ENCODE data around the gene ATP2B1. TPM values are rescaled to one million over a fixed set of nuclear protein-coding genes. Genes with fewer than 3 reads are reported as not detected.

The ATP2B1 gene
- total RNA-seq, 2 donors from 2014 or later = 14.5 to 18.2 TPM

DNA sequence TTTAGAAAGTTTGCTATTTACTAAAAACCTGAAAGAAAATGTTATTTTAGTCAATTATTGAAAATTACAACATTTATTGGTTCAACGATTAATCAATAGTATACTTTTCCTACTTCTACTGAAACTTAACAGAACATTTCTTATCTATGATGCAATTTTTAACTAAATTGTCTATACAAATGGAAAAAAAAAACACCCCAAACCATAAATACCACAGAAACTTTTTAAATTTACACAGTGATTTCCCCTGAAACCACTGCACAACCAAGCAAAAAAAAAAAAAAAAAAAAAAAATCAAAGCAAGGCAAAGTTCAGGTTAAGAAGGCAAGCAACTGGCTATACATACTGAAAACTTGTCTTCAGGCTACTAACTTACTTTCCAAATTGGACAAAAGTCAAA lies 110.9 kb downstream of the ATP2B1 start:
- peaks cover 12 to 37% of the 10 kb centered on the region in 2 donors for H3K36me3 Mint-ChIP-seq
- peak overlapping the region in 1 of 2 donors; percentile 95 for H3K27ac Mint-ChIP-seq
- no peaks in the 10 kb centered on the region for H3K9me3 Mint-ChIP-seq
- ATAC-seq = peak; percentile 26 to 80
- DNase-seq (ENCODE audit: low spot score in 2 of 2) = no peak

DNA sequence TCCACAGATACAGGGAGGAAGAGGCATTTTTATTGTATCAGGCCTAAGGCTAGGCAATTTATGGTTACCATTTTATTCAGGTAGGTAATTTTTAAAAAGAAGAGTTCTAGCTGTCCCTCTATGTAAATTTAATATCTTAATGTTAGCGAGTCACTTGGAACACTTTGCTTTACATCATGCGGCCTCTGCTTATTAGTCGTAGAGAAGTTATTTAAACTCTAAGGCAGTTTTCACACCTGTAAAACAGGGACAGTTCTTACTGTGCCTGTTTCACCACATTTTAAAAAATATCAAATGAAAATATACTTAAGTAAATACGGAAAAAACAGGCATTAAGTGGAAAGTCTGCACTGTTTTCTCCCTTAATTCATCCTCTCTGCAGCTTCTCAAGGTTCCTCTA lies 111.4 kb downstream of the ATP2B1 start:
- Mint-ChIP-seq H3K27ac (no peak overlapping the region), H3K9me3 (no peaks in the 10 kb centered on the region), H3K36me3 (peaks cover 12 to 35% of the 10 kb centered on the region in 2 donors)
- DNase-seq (ENCODE audit: low spot score in 2 of 2) (no peak), ATAC-seq (peak; percentile 24 to 55)

DNA sequence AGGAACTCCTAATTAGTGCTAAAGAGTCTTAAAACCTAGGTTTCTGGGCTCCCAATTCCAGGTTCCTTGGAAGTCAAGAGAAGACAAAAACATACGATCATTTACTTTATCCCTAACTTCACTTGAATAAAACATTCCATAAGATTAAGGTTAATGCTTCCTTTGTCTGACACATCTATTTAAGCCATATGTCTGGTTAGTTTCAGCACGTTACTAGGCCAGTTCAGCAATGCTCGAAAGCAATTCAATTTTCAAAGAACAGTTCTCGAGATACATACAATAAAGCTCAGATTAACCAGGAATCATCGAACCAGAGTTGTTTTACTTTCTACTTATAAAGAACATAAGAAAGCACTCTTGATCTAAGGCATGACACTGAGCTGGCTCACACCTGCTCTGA lies 114.8 kb downstream of the ATP2B1 start:
- H3K9me3 Mint-ChIP-seq = no peaks in the 10 kb centered on the region
- DNase-seq (ENCODE audit: low spot score in 2 of 2) (no peak), ATAC-seq (no peak)
- H3K27ac Mint-ChIP-seq = no peak overlapping the region
- peaks cover 19 to 22% of the 10 kb centered on the region in 2 donors for H3K36me3 Mint-ChIP-seq

DNA sequence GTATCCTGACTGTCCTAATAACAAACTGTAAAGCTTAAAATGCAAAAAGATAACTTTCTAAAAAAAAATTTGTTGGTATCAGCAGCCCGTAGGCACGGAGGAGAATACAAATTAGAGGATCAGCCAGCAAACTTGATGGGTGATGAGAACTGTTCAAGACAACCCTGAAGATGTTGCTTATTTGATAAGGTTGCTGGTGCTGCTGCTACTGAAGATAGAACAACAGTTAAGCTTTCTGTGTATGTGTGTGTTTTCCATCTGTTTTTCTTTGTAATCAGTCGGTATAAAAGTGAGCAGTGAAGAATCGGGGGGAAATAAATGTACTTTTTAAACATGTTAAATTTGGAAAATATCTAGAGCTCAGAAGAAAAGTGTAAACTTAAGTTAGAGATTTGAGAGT lies 115.4 kb downstream of the ATP2B1 start:
- Mint-ChIP-seq H3K9me3 (no peaks in the 10 kb centered on the region), H3K36me3 (peaks cover 13 to 18% of the 10 kb centered on the region in 2 donors), H3K27ac (no peak overlapping the region)
- DNase-seq (ENCODE audit: low spot score in 2 of 2) (no peak), ATAC-seq (no peak)

DNA sequence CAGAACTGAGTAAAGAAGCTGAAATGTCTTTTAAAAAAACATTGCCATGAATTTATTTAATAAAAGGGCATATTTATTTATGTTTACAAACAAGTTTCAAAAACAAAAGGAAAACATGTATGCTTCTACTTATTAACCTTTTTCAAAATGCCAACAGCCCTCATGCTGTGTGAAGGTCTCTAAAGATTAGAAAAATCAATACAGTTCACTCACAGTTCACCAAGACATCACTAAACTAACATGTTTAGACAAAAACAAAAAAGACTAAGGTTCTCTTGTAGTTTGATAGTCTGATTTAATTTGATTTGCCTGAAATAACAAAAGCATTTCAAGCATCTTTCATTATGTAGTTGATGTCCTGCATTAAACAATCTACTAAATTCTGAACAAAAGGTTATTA lies 118.9 kb downstream of the ATP2B1 start:
- no peaks in the 10 kb centered on the region for H3K9me3 Mint-ChIP-seq
- H3K36me3 Mint-ChIP-seq = peaks cover 6 to 17% of the 10 kb centered on the region in 2 donors
- DNase-seq (ENCODE audit: low spot score in 2 of 2) = no peak
- H3K27ac Mint-ChIP-seq = no peak overlapping the region
- no peak for ATAC-seq

DNA sequence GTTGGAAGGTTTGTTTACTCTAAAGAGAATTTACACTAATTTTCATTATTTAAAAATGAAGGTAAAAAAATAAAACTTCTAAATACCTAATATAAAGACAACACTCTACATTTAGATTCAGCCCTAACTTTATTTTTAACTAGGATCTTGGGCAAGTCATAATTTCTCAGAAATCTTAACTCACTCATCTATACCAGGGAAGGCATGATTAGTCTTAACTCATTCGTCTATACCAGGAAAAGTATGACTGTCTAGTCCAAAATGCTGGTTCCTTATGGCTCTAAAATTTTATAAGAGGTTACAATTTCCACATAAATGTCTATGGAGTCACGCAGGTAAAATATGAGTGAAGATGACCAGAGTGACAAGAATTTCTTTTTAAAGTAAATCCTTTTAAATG lies 130.1 kb downstream of the ATP2B1 start:
- no peaks in the 10 kb centered on the region for H3K36me3 Mint-ChIP-seq
- DNase-seq (ENCODE audit: low spot score in 2 of 2) (no peak), ATAC-seq (no peak)
- H3K9me3 Mint-ChIP-seq = no peaks in the 10 kb centered on the region
- H3K27ac Mint-ChIP-seq = no peak overlapping the region

DNA sequence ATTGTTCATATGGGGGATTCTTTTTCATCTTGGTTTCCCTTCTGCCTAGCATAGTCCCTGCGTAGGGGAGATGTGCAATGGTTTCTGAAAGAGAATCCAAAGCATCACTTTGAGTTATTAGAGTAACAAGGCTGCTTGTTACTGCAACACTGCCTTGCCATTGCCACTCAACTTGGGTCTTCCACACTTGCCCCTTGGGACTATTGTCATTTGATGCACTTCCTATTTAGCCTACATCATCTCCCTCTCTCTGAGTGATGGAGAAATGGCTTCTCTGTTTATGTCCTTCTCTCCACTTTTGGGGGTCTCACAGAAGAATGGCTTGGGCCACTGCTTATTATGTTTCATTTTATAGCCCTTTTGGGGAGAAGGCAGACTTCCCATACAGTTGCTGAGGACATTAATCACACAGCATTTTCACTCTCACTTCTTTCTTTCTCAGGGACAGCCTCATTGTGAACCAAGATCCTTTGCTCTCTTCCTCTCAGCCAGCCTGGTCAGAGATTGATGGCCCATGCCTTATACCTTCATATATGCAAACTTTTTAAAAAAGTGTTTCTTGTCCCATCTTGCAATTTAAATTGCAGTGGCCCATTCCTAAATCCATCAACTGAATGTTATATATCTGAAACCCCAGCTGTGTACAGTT lies 131.9 kb downstream of the ATP2B1 start:
- no peaks in the 10 kb centered on the region for H3K36me3 Mint-ChIP-seq
- no peak for ATAC-seq
- H3K9me3 Mint-ChIP-seq = no peaks in the 10 kb centered on the region
- peak overlapping the region in 1 of 2 donors; percentile 51 for H3K27ac Mint-ChIP-seq
- no peak for DNase-seq (ENCODE audit: low spot score in 2 of 2)

DNA sequence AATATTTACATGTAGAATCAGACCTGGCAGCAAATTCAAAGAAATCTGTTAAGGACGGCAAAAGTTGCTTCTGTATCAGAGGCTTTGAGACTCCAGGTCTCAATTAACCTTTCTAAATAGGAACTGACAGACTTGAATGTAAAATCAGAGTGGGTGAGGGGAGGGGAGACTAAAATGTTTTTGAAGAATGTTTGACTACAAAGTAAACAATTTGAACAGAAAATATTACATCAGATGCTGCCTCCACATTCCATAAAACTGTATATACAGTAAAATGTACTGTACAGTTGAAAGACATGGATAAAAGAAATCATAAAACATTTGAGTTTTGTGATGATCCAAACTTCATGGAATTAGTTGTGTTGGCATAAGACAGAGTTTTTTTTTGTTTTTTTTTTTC lies 133.3 kb downstream of the ATP2B1 start:
- DNase-seq (ENCODE audit: low spot score in 2 of 2) = no peak
- ATAC-seq = no peak
- Mint-ChIP-seq H3K9me3 (no peaks in the 10 kb centered on the region), H3K36me3 (no peaks in the 10 kb centered on the region), H3K27ac (no peak overlapping the region)

DNA sequence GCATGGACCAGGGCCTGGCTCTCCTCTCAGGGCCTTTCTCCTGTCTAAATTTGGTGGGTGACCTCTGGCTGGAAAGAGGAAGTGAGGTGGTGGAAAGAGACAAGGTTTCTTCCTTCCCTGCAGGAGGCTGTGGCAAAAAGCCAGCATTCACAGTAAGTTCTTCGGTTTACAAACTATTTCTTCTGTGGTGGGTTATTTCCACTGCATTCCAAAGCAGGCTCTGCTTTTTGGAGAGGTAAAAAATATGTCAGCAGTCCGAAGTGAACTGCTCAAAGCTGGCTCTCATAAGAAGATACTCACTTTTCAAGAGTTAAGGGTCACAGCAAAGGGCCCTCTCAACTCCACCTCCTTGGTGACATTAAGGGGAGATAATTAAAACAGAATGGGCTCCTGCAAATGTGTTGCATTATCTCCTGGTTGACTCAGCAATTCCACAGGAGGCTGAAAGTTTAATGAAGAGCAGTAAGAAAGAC lies 133.9 kb downstream of the ATP2B1 start:
- DNase-seq (ENCODE audit: low spot score in 2 of 2) (no peak), ATAC-seq (no peak)
- Mint-ChIP-seq H3K9me3 (no peaks in the 10 kb centered on the region), H3K36me3 (no peaks in the 10 kb centered on the region), H3K27ac (no peak overlapping the region)

DNA sequence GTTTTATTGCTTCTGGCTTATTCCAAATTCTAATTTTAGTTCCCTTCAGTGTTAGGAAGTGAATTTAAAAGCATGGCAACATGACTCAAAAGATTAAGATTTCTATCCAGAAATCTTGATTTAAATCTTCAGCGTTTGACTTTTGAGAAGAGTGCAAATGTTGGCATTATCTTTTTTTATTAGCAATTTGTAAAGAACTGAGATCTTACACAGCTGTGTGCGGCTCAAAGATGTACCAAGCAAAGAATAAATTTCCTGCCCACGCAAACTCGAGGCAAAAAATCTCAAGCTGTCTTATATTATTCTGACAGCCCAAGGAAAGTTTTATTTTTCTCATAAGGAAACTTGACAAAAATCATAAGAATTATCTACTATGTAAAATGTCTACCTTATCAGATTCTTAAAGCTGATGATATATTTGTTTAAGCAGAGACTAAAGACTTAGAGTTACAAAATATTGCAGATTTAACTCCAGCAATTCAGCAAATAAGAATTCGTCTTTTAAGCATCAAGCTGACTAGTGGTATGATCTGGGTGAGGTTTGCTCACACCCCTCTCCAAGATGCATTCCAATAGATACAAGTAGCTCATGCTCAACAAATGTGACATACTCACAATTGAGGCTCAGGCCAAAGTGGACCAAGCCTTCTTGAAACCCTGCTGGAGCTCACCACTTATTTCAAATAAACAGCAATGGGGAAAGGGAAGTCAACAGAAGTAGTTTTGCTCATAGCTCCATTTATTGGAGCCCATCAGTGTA lies 135.4 kb downstream of the ATP2B1 start:
- no peak overlapping the region for H3K27ac Mint-ChIP-seq
- no peaks in the 10 kb centered on the region for H3K9me3 Mint-ChIP-seq
- ATAC-seq (no peak), DNase-seq (ENCODE audit: low spot score in 2 of 2) (no peak)
- no peaks in the 10 kb centered on the region for H3K36me3 Mint-ChIP-seq

DNA sequence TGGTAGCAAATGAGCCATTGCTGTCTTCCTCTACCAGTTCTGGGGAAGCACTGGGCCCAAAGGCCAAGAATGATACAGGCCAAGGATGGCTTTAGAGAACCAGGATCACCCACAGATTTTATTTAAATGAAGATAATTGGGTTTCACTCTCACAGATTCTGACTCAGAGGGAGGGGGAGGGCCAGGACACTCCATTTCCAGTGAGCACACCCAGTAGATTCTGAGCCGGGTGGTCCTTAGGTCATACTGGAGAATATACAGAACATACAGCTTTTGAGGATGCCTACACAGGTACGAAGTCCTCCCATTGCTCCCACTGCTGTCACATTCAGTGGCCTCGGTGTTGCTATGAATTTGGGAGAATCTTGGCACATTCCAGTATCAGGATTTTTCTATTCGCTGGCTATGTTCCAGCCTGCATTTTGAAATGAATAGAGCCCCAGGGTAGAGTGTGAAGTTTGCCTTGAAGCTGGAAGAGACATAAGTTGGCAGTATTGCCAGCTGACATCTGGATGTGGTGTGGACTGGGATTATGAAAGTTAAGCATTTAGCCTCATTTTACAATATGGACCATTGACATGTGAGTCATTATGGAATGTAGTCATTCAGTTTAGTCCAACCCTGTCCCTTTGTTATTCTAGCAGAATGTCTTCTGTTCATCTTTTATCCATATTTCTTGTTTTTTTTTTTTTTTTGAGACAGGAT lies 137.0 kb downstream of the ATP2B1 start:
- Mint-ChIP-seq H3K27ac (no peak overlapping the region), H3K9me3 (no peaks in the 10 kb centered on the region), H3K36me3 (no peaks in the 10 kb centered on the region)
- no peak for DNase-seq (ENCODE audit: low spot score in 2 of 2)
- no peak for ATAC-seq

DNA sequence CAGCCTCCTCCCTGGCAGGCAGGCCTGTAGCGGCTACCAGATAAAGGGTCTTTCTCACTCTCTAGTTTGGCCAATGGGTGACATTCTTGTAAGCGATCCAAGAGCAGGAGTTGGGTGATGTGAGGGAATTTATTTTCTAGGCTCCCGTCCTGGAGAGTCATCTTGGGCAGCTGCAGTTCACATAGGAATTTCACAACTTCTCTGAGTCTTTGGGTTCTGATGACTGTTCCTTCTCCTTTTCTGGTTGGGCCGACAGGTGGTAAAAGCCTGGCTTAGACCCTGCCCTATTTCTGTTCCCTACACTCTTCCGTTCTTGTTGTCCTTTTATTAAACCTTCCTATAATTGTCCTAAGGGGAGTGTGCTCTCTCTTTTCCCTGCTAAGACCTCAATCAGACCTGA lies 140.2 kb downstream of the ATP2B1 start:
- H3K27ac Mint-ChIP-seq = no peak overlapping the region
- H3K36me3 Mint-ChIP-seq = no peaks in the 10 kb centered on the region
- no peaks in the 10 kb centered on the region for H3K9me3 Mint-ChIP-seq
- DNase-seq (ENCODE audit: low spot score in 2 of 2) = no peak
- ATAC-seq = no peak

DNA sequence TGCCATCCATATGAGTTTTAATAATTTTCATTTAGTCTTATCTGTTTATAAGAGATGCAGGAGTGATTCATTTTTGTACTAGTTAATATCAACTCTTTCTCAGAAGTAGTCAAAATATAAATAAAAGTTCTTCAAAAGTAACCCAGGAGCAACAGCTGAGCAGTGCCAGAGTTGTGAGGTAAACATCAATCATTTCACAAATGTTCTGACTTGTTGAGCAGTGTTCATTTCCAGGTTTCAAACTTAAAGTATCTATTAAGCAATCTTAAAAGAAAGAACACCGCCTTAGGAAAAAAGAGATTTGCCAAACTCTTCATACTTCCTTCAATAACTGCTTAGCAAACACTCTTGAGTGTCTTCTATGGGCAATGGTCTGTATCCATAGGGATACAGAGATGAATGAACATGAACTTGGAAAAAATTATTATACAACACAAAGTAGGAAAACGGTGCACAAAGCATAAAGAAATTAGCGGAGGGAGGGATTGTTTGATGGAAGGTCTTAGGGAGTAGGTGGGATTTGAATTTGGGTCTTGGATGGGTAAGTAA lies 140.9 kb downstream of the ATP2B1 start:
- DNase-seq (ENCODE audit: low spot score in 2 of 2) = no peak
- H3K9me3 Mint-ChIP-seq = no peaks in the 10 kb centered on the region
- no peak for ATAC-seq
- no peak overlapping the region for H3K27ac Mint-ChIP-seq
- H3K36me3 Mint-ChIP-seq = no peaks in the 10 kb centered on the region

DNA sequence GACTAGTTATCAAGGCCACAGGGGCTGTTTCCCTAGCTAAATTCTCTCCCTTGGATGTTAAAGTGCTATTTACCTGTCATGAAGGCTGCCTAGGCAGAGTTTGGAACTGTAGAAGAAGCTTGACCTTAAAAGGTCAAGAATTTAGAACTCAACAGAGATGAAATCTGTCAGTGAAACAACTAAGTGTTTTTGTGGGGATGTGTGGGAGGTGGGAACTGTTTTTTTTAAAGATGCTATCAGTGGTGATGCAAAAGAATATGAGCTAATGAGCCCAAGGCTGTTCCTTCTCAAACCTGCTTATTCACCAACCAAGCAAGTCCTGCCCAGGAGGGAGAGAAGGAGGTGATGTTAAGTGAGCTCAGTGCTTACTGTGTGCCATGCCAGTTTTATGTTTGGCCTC lies 142.0 kb downstream of the ATP2B1 start:
- Mint-ChIP-seq H3K36me3 (no peaks in the 10 kb centered on the region), H3K27ac (no peak overlapping the region), H3K9me3 (no peaks in the 10 kb centered on the region)
- no peak for DNase-seq (ENCODE audit: low spot score in 2 of 2)
- ATAC-seq = peak; percentile 36 to 55

DNA sequence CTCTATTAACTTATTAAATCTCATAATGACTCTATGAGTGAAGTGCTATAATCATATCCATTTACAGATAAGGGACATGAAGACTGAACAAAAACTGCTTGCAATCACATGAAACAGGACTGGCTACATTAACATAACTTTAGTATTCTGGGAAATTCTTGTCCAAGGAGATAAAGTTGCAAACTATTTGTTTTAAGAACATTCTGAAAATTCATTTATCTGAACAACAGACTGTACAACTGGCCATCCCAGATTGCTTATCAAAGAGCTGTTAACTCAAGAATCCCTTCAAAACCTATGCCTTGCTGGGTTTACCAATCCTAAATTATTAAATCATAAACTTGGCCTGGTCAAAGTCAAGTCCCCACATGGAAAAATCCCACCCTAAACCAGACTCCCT lies 143.6 kb downstream of the ATP2B1 start:
- H3K36me3 Mint-ChIP-seq = no peaks in the 10 kb centered on the region
- DNase-seq (ENCODE audit: low spot score in 2 of 2) (no peak), ATAC-seq (no peak)
- H3K9me3 Mint-ChIP-seq = no peaks in the 10 kb centered on the region
- no peak overlapping the region for H3K27ac Mint-ChIP-seq

DNA sequence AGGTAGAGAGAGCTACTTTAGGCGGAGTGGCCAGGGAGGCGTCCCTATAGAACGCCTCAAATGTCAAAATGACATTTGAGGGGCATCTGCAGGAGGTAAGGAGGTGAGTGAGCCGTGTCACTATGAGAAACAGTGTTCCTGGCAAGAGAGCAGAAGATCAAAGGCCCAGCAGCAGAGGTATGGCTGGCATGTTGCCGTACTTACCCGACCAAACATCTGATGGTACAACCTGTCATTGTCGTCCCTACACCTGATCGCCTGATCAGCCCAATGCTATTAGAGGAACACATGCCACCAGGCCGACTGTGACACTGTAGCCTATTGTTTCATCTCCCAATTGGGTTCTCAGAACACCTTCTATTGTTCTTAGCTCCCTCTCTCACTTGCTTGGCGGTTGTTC lies 148.9 kb downstream of the ATP2B1 start:
- DNase-seq (ENCODE audit: low spot score in 2 of 2) (no peak), ATAC-seq (no peak)
- Mint-ChIP-seq H3K36me3 (no peaks in the 10 kb centered on the region), H3K9me3 (peaks cover 0 to 6% of the 10 kb centered on the region in 2 donors), H3K27ac (no peak overlapping the region)

DNA sequence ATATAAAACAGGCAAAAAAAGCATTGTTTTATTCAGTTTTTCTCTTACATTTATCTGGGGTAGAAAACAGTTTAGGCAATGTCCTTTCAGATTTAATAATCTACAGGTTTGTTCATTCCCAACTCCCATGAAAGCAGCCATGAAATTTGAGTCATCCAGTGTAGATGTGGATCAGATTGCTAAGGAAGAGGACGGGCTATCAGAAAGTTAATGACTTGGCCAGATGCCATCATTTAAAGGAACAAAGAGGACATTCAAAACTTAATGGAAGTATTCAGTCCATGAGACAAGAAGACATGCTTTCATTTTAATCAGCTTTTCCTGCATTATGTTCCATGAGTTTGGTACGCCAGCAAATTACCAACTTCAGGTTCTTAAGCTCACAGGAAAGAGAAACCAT lies 151.7 kb downstream of the ATP2B1 start:
- Mint-ChIP-seq H3K9me3 (peaks cover 5 to 11% of the 10 kb centered on the region in 2 donors), H3K27ac (no peak overlapping the region), H3K36me3 (peaks cover 0 to 6% of the 10 kb centered on the region in 2 donors)
- DNase-seq (ENCODE audit: low spot score in 2 of 2) (no peak), ATAC-seq (no peak)

All from activated naive CD4-positive, alpha-beta T cell treated with anti-CD3 and anti-CD28 coated beads, Interleukin-2, amount 50 U/mL, for 72 hours (primary cell).